HG03108 (cell line): ENCODE measurements around the gene NNMT.

Source experiments
- ATAC-seq: cut with Tn5 transposase; IDR thresholded peaks from one replicate; pipeline ENCODE4 v1.9.1; 2021; ENCODE audit warnings: moderate library complexity; ENCODE audit not compliant: unreplicated experiment

The NNMT gene

GRCh38 chr11:114262681-114263512 lies 33.3 kb upstream of the NNMT start:
- ATAC-seq: no peak

GRCh38 chr11:114263513-114264170 lies 32.6 kb upstream of the NNMT start:
- no peak for ATAC-seq

- no peak for ATAC-seq
Observed at GRCh38 chr11:114264381-114264780, 31.8 kb upstream of the NNMT start.

GRCh38 chr11:114265122-114265878 lies 30.9 kb upstream of the NNMT start:
- no peak for ATAC-seq

GRCh38 chr11:114269498-114269897 lies 26.7 kb upstream of the NNMT start:
- ATAC-seq: no peak

GRCh38 chr11:114270531-114271270 lies 25.5 kb upstream of the NNMT start:
- no peak for ATAC-seq

GRCh38 chr11:114271316-114271715 lies 24.9 kb upstream of the NNMT start:
- ATAC-seq: no peak

GRCh38 chr11:114272311-114272710 lies 23.9 kb upstream of the NNMT start:
- no peak for ATAC-seq

- no peak for ATAC-seq
Observed at GRCh38 chr11:114273071-114273470, 23.1 kb upstream of the NNMT start.

- no peak for ATAC-seq
Observed at GRCh38 chr11:114273890-114274635, 22.1 kb upstream of the NNMT start.

- ATAC-seq: no peak
Observed at GRCh38 chr11:114274637-114275036, 21.6 kb upstream of the NNMT start.

- no peak for ATAC-seq
Observed at GRCh38 chr11:114275280-114275679, 20.9 kb upstream of the NNMT start.

- no peak for ATAC-seq
Observed at GRCh38 chr11:114276077-114276476, 20.1 kb upstream of the NNMT start.

GRCh38 chr11:114277637-114278341 lies 18.4 kb upstream of the NNMT start:
- ATAC-seq: no peak

GRCh38 chr11:114278342-114279065 lies 17.7 kb upstream of the NNMT start:
- ATAC-seq: no peak

GRCh38 chr11:114279792-114280546 lies 16.2 kb upstream of the NNMT start:
- ATAC-seq: no peak

- ATAC-seq: no peak
Observed at GRCh38 chr11:114280696-114281095, 15.5 kb upstream of the NNMT start.

- no peak for ATAC-seq
Observed at GRCh38 chr11:114281388-114281956, 14.7 kb upstream of the NNMT start.
